Neural progenitor cell (in vitro differentiated cells): ENCODE results near the gene ERMN. TPM values are rescaled to one million over a fixed set of nuclear protein-coding genes. Genes with fewer than 3 reads are reported as not detected.

Experiments used
- DNase-seq: peaks from one replicate; pipeline ENCODE4 v3.0.0-alpha.2; 2016; ENCODE audit warnings: low spot score
- H2AFZ ChIP-seq: fragments of 200-600 bp; sonication (generic); replicated peaks from 2 replicates; pipeline ENCODE4 v1.6.1; 2016; ENCODE audit warnings: antibody characterized with exemption
- H3F3A ChIP-seq: fragments of 200-600 bp; sonication (generic); 2 replicates; pipeline ENCODE4 v1.6.1; 2016; ENCODE audit warnings: antibody characterized with exemption, low read depth
- H3K27ac ChIP-seq: fragments of 200-600 bp; sonication (generic); 2 replicates; pipeline ENCODE4 v1.5.1; 2016; ENCODE audit warnings: mild to moderate bottlenecking
- H3K27me3 ChIP-seq: fragments of 200-600 bp; sonication (generic); 2 replicates; pipeline ENCODE4 v1.6.1; 2016; ENCODE audit warnings: mild to moderate bottlenecking, moderate library complexity
- H3K36me3 ChIP-seq: fragments of 200-600 bp; sonication (generic); 2 replicates; pipeline ENCODE4 v1.5.1; 2016
- H3K4me1 ChIP-seq: fragments of 200-600 bp; sonication (generic); 2 replicates; pipeline ENCODE4 v1.6.1; 2016; ENCODE audit warnings: mixed run types
- H3K4me2 ChIP-seq: fragments of 200-600 bp; sonication (generic); 2 replicates; pipeline ENCODE4 v1.6.1; 2016
- H3K4me3 ChIP-seq: fragments of 200-600 bp; sonication (generic); 2 replicates; pipeline ENCODE4 v1.5.1; 2016
- H3K79me2 ChIP-seq: fragments of 200-600 bp; sonication (generic); 2 replicates; pipeline ENCODE4 v1.6.1; 2016; ENCODE audit warnings: low read depth
- H3K9ac ChIP-seq: fragments of 200-600 bp; sonication (generic); 2 replicates; pipeline ENCODE4 v1.6.1; 2016
- H3K9me3 ChIP-seq: fragments of 200-600 bp; sonication (generic); 2 replicates; pipeline ENCODE4 v1.5.1; 2016; ENCODE audit warnings: low read depth
- H4K20me1 ChIP-seq: fragments of 200-600 bp; sonication (generic); 2 replicates; pipeline ENCODE4 v1.6.1; 2016; ENCODE audit warnings: low read depth
- H3K27ac Mint-ChIP-seq: 3 replicates; pipeline ENCODE4 v1.8.0; 2021; ENCODE audit warnings: mixed read lengths
- H3K27me3 Mint-ChIP-seq: 2 replicates; pipeline ENCODE4 v1.8.0; 2022; ENCODE audit warnings: low read depth, mild to moderate bottlenecking, inconsistent platforms, moderate library complexity, mixed read lengths; ENCODE audit not compliant: insufficient read depth
- H3K36me3 Mint-ChIP-seq: 3 replicates; pipeline ENCODE4 v1.8.0; 2021; ENCODE audit warnings: mixed read lengths
- H3K4me1 Mint-ChIP-seq: 3 replicates; pipeline ENCODE4 v1.8.0; 2021; ENCODE audit warnings: mixed read lengths
- H3K4me3 Mint-ChIP-seq: 3 replicates; pipeline ENCODE4 v1.8.0; 2021; ENCODE audit warnings: mild to moderate bottlenecking, moderate library complexity, mixed read lengths
- H3K9me3 Mint-ChIP-seq: 3 replicates; pipeline ENCODE4 v1.8.0; 2020; ENCODE audit warnings: mixed read lengths
- CTCF ChIP-seq: fragments of 200-600 bp; sonication (generic); IDR thresholded peaks from 2 replicates; pipeline ENCODE4 v1.5.1; 2017; ENCODE audit warnings: antibody characterized with exemption, mild to moderate bottlenecking
- EZH2 ChIP-seq: fragments of 200-600 bp; sonication (generic); IDR thresholded peaks from 2 replicates; pipeline ENCODE4 v1.6.1; 2017; ENCODE audit warnings: antibody characterized with exemption, mild to moderate bottlenecking, moderate library complexity
- EZH2phosphoT487 ChIP-seq: fragments of 200-600 bp; sonication (generic); IDR thresholded peaks from 2 replicates; pipeline ENCODE4 v1.6.1; 2017; ENCODE audit warnings: antibody characterized with exemption
- total RNA-seq: library from RNA; depleted of rRNA; stranded (reverse); fragments of >200 nt; gene quantifications from 2 replicates; pipeline ENCODE4 v1.2.3, GENCODE V29; 2015; ENCODE audit warnings: low replicate concordance

ERMN gene
- total RNA-seq, 1 donor from 2014 or later: 2.2 TPM

- H3K27ac ChIP-seq: no peak overlapping the region
- peaks cover 5% of the 10 kb centered on the region for H3K27me3 Mint-ChIP-seq
- peaks cover 7% of the 10 kb centered on the region for H3F3A ChIP-seq
- TF ChIP-seq CTCF (no peak), EZH2 (no peak), EZH2phosphoT487 (no peak)
- no peak overlapping the region for H3K27ac Mint-ChIP-seq
- H3K4me2 ChIP-seq: peak overlapping the region; percentile 35
- H3K79me2 ChIP-seq: no peaks in the 10 kb centered on the region
- H3K9me3 ChIP-seq: no peaks in the 10 kb centered on the region
- H3K36me3 Mint-ChIP-seq: no peaks in the 10 kb centered on the region
- H3K9me3 Mint-ChIP-seq: no peaks in the 10 kb centered on the region
- no peak overlapping the region for H3K9ac ChIP-seq
- peaks cover 6% of the 10 kb centered on the region for H3K4me1 Mint-ChIP-seq
- H3K4me3 ChIP-seq: no peak overlapping the region
- H3K27me3 ChIP-seq: no peaks in the 10 kb centered on the region
- peaks cover 22% of the 10 kb centered on the region for H3K4me1 ChIP-seq
- H3K36me3 ChIP-seq: no peaks in the 10 kb centered on the region
- no peak overlapping the region for H3K4me3 Mint-ChIP-seq
- peak; percentile 14 for DNase-seq
- peak overlapping the region; percentile 35 for H2AFZ ChIP-seq
- H4K20me1 ChIP-seq: no peaks in the 10 kb centered on the region
Observed at GRCh38 chr2:157304811-157305722, 20.6 kb downstream of the ERMN start.

DNA sequence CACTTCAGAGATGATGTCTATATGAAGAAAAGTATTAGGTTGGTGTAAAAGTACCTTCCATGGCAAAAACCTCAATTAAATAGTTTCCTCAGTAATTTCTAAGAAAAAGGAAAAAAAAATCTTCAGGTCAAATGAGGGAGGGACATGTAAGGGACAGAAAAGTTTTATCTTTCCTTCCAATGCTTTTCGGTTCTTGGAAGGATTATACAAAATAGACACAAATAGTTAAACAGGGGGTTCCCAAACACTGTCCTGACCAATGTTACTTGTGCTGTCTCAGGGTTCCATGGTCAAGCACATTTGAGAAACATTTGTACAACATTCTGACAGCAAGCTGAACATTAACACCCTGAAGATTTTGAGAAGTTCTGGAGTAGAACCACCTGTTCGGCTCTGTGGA is 22.0 kb downstream of the ERMN start:
- no peaks in the 10 kb centered on the region for H3K79me2 ChIP-seq
- no peak overlapping the region for H3K9ac ChIP-seq

DNA sequence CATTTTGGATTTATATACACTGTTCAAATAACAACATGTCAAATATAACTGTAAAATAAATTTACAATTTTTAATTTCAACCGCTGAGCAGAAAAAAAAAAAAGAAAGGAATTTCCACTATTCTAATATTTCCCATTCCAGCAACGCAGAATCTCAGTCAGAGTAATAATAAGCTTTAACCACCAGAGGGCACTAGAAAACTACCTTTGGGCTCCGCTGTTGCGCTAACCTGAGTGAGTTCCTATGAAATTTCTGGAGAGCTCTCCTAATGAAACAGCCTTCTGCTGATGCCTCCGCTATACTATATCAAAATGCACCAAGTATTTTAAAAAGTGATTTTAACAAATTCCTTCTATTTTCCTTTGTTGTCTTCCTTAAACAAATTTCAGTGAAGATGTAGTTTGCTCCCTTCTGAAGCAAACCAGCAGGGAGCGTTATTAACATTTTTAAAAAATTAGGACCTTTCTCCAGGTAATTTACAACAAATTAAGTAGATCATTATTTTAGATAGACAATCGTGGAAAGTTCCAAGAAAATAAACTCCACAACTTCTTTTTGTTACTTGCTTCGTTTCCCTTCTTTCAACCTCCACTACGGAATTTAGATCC is 23.0 kb downstream of the ERMN start:
- Mint-ChIP-seq H3K4me3 (no peak overlapping the region), H3K36me3 (no peaks in the 10 kb centered on the region), H3K9me3 (no peaks in the 10 kb centered on the region), H3K27me3 (peaks cover 5% of the 10 kb centered on the region), H3K4me1 (peaks cover 6% of the 10 kb centered on the region), H3K27ac (no peak overlapping the region)
- no peaks in the 10 kb centered on the region for H3K79me2 ChIP-seq
- H3K36me3 ChIP-seq: no peaks in the 10 kb centered on the region
- no peak overlapping the region for H3K9ac ChIP-seq
- H3K27me3 ChIP-seq: no peaks in the 10 kb centered on the region
- no peak overlapping the region for H3K4me3 ChIP-seq
- no peaks in the 10 kb centered on the region for H3K9me3 ChIP-seq
- H4K20me1 ChIP-seq: no peaks in the 10 kb centered on the region
- peaks cover 22% of the 10 kb centered on the region for H3K4me1 ChIP-seq
- no peak overlapping the region for H3K27ac ChIP-seq
- no peak overlapping the region for H3K4me2 ChIP-seq
- TF ChIP-seq CTCF (peak; percentile 89), EZH2 (no peak)
- peak; percentile 82 for DNase-seq
- no peak overlapping the region for H2AFZ ChIP-seq
- H3F3A ChIP-seq: peaks cover 7% of the 10 kb centered on the region

More for the DNA sequence above, 22.0 kb downstream of the ERMN start:
- no peaks in the 10 kb centered on the region for H3K27me3 ChIP-seq
- no peak overlapping the region for H3K4me2 ChIP-seq
- peaks cover 5% of the 10 kb centered on the region for H3K27me3 Mint-ChIP-seq
- H3K4me1 ChIP-seq: peaks cover 22% of the 10 kb centered on the region
- H3K27ac ChIP-seq: no peak overlapping the region
- DNase-seq: no peak
- peaks cover 7% of the 10 kb centered on the region for H3F3A ChIP-seq
- H2AFZ ChIP-seq: no peak overlapping the region
- H4K20me1 ChIP-seq: no peaks in the 10 kb centered on the region
- H3K4me3 ChIP-seq: no peak overlapping the region
- TF ChIP-seq EZH2: no peak
- no peak for TF ChIP-seq CTCF
- no peak for TF ChIP-seq EZH2phosphoT487
- no peak overlapping the region for H3K27ac Mint-ChIP-seq
- no peaks in the 10 kb centered on the region for H3K36me3 Mint-ChIP-seq
- no peaks in the 10 kb centered on the region for H3K36me3 ChIP-seq
- H3K9me3 Mint-ChIP-seq: no peaks in the 10 kb centered on the region
- no peaks in the 10 kb centered on the region for H3K9me3 ChIP-seq
- peaks cover 6% of the 10 kb centered on the region for H3K4me1 Mint-ChIP-seq
- H3K4me3 Mint-ChIP-seq: no peak overlapping the region
